ENCODE measurements around the gene TSPAN33. TPM values are rescaled to one million over a fixed set of nuclear protein-coding genes. Genes with fewer than 3 reads are reported as not detected.

TSPAN33 gene
- total RNA-seq, 1 donor from 2014 or later: 1.3 TPM

DNA sequence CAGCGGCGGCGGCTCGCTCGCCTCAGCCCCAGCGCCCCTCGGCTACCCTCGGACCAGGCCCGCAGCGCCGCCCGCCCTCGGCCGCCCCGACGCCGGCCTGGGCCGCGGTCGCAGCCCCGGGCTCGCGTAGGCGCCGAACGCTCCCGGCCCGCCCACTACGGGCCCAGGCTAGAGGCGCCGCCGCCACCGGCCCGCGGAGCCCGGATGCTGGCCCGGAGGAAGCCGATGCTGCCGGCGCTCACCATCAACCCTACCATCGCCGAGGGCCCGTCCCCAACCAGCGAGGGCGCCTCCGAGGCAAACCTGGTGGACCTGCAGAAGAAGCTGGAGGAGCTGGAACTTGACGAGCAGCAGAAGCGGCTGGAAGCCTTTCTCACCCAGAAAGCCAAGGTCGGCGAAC is 18.2 kb upstream of the TSPAN33 start:
- H3K27me3 ChIP-seq (ENCODE audit: control insufficient read depth, insufficient read depth, low read length): no peaks in the 10 kb centered on the region
- H3K4me3 ChIP-seq (ENCODE audit: low read depth, low read length): no peak overlapping the region
- FAIRE-seq (no peak), DNase-seq (ENCODE audit: low read depth) (no peak)
- H3K36me3 ChIP-seq (ENCODE audit: control insufficient read depth, insufficient read depth, low read length): no peaks in the 10 kb centered on the region
- TF ChIP-seq, protein P1, sequence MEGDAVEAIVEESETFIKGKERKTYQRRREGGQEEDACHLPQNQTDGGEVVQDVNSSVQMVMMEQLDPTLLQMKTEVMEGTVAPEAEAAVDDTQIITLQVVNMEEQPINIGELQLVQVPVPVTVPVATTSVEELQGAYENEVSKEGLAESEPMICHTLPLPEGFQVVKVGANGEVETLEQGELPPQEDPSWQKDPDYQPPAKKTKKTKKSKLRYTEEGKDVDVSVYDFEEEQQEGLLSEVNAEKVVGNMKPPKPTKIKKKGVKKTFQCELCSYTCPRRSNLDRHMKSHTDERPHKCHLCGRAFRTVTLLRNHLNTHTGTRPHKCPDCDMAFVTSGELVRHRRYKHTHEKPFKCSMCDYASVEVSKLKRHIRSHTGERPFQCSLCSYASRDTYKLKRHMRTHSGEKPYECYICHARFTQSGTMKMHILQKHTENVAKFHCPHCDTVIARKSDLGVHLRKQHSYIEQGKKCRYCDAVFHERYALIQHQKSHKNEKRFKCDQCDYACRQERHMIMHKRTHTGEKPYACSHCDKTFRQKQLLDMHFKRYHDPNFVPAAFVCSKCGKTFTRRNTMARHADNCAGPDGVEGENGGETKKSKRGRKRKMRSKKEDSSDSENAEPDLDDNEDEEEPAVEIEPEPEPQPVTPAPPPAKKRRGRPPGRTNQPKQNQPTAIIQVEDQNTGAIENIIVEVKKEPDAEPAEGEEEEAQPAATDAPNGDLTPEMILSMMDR (IDR thresholded peaks at IDR 0.05; ENCODE audit: insufficient read depth, low read length, severe bottlenecking): no peak

DNA sequence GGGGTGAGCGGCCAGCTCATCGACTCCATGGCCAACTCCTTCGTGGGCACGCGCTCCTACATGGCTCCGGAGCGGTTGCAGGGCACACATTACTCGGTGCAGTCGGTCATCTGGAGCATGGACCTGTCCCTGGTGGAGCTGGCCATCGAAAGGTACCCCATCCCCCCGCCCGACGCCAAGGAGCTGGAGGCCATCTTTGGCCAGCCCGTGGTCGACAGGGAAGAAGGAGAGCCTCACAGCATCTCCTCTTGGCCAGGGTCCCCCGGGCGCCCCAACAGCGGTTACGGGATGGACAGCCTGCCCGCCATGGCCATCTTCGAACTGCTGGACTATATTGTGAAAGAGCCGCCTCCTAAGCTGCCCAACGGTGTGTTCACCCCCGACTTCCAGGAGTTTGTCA is 17.4 kb upstream of the TSPAN33 start:
- no peak for FAIRE-seq
- Histone ChIP-seq H3K27me3 (ENCODE audit: control insufficient read depth, insufficient read depth, low read length) (no peaks in the 10 kb centered on the region), H3K4me3 (ENCODE audit: low read depth, low read length) (no peak overlapping the region), H3K36me3 (ENCODE audit: control insufficient read depth, insufficient read depth, low read length) (no peaks in the 10 kb centered on the region)
- DNase-seq (ENCODE audit: low read depth): no peak
- TF ChIP-seq, protein P1 (IDR thresholded peaks at IDR 0.05; ENCODE audit: insufficient read depth, low read length, severe bottlenecking): no peak

DNA sequence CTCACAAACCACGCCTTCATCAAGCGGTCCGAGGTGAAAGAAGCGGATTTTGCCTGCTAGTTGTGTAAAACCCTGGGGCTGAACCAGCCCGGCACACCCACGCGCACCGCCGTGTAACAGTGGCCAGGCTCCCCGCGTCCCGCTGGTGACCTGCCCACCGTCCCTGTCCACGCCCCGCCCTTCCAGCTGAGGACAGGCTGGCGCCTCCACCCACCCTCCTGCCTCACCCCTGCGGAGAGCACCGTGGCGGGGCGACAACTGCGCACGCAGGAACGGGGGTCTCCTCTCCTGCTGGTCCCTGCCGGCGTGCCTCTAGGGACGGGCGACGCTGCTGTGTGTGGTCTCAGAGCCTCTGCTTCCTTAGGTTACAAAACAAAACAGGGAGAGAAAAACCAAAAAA is 16.9 kb upstream of the TSPAN33 start:
- no peak overlapping the region for H3K4me3 ChIP-seq (ENCODE audit: low read depth, low read length)
- H3K27me3 ChIP-seq (ENCODE audit: control insufficient read depth, insufficient read depth, low read length): no peaks in the 10 kb centered on the region
- no peak for FAIRE-seq
- DNase-seq (ENCODE audit: low read depth): no peak
- TF ChIP-seq, protein P1 (IDR thresholded peaks at IDR 0.05; ENCODE audit: insufficient read depth, low read length, severe bottlenecking): no peak
- H3K36me3 ChIP-seq (ENCODE audit: control insufficient read depth, insufficient read depth, low read length): no peaks in the 10 kb centered on the region

DNA sequence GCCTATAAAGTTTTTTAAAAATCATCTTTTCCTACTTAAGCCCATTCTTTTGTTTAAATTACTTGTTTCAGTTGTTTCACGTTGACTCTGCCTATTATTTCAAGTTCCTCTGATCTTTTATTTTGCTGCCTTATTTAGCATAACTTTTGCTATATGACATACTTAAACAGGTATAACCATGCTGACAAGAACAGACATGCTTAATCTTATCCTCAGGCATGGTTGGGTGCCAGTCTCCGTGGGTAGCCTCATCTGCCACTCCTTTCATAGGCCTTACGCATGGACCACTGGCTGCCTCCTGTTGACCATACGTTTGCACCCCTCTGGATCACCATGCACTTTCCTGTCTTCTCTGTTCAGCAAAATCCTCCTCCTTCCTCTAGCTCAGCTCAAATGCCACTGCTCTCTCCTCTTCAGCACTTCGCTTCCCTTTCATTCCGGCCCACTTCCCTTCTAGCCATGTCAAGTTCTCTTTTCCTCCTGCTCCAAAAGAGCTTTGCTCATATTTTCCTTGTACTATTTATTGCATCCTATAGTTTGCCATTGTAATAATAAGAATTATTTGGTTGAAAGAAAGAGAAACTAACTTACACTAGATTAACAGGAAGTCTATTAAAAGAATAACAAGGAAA is 10.0 kb upstream of the TSPAN33 start:
- no peaks in the 10 kb centered on the region for H3K27me3 ChIP-seq (ENCODE audit: control insufficient read depth, insufficient read depth, low read length)
- TF ChIP-seq, protein P1 (IDR thresholded peaks at IDR 0.05; ENCODE audit: insufficient read depth, low read length, severe bottlenecking): no peak
- FAIRE-seq: peak; percentile 23
- H3K36me3 ChIP-seq (ENCODE audit: control insufficient read depth, insufficient read depth, low read length): no peaks in the 10 kb centered on the region
- no peak overlapping the region for H3K4me3 ChIP-seq (ENCODE audit: low read depth, low read length)
- DNase-seq (ENCODE audit: low read depth): peak; percentile 82

DNA sequence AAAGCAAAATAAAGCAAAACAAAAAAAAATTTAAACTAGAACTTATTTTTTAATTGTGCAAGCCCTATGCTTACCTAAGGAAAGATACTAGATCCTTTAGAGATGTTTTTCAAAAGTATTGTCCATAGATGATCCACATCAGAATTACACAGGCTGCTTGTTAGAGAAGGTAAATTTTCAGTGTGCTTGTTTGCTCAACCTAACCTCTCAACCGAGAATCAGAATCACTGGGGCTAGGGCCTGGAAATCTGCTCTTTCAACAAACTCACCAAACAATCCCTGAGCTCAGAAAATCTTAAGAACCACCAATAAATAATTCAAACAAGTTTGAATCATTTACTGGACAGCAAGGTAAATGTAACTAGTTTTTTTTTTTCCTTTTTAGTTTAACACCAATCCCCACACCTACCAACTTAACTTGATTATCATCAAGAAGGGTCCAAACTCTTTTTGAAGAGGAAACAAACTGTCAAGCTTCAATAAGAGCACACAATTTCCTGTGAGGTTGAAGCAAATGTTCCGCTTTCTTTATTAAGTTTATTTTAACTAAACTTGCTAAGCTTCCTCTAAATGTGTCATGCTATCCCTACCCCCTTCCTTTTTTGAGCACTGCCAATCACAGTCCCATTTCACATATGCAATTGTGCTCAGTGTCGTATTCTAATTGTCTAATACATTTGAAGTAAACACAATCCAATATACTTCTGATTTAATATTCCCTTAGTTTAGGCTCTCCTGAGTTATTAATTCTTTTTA is 7.4 kb upstream of the TSPAN33 start:
- H3K4me3 ChIP-seq (ENCODE audit: low read depth, low read length): no peak overlapping the region
- no peaks in the 10 kb centered on the region for H3K36me3 ChIP-seq (ENCODE audit: control insufficient read depth, insufficient read depth, low read length)
- H3K27me3 ChIP-seq (ENCODE audit: control insufficient read depth, insufficient read depth, low read length): no peaks in the 10 kb centered on the region
- DNase-seq (ENCODE audit: low read depth): no peak
- no peak for FAIRE-seq
- TF ChIP-seq, protein P1 (IDR thresholded peaks at IDR 0.05; ENCODE audit: insufficient read depth, low read length, severe bottlenecking): no peak

Data from bronchial epithelial cell (primary cell).